Fibroblast of lung (primary cell): ENCODE measurements around the gene KLF15. TPM values are rescaled to one million over a fixed set of nuclear protein-coding genes. Genes with fewer than 3 reads are reported as not detected.

ENCODE experiments used
- DNase-seq, 2 donors: peaks; one replicate each; pipeline versions ENCODE4 v3.0.0 to v3.0.0-alpha.2; 2010; ENCODE audit warnings: low read depth in 2 of 2
- H2AFZ ChIP-seq: 2 replicates; pipeline ENCODE4 v1.5.1; 2012; ENCODE audit warnings: low read length, control low read depth, inconsistent platforms
- H3K27ac ChIP-seq: 2 replicates; pipeline ENCODE4 v1.5.1; 2011; ENCODE audit warnings: low read length, control low read depth; ENCODE audit not compliant: insufficient read depth
- H3K27me3 ChIP-seq: 2 replicates; pipeline ENCODE4 v1.5.1; 2011; ENCODE audit warnings: mild to moderate bottlenecking, low read length; ENCODE audit not compliant: control insufficient read depth, insufficient read depth
- H3K36me3 ChIP-seq: 2 replicates; pipeline ENCODE4 v1.5.1; 2011; ENCODE audit warnings: low read length; ENCODE audit not compliant: control insufficient read depth, insufficient read depth
- H3K4me1 ChIP-seq: 2 replicates; pipeline ENCODE4 v1.5.1; 2011; ENCODE audit warnings: low read length; ENCODE audit not compliant: control insufficient read depth, insufficient read depth; ENCODE audit errors: extremely low read depth
- H3K4me2 ChIP-seq: 2 replicates; pipeline ENCODE4 v1.5.1; 2011; ENCODE audit warnings: low read length, control low read depth; ENCODE audit not compliant: insufficient read depth; ENCODE audit errors: extremely low read depth
- H3K4me3 ChIP-seq, 4 experiments: fragments of 200-600 bp in 1 of 4; sonication (generic) in 1 of 4; replicated peaks in 1 of 4; 2 replicates each; pipeline ENCODE4 v1.5.1; 2011 to 2016; ENCODE audit warnings: low read length in 4 of 4, low read depth in 3 of 4, mild to moderate bottlenecking in 3 of 4, control low read depth in 2 of 4, inconsistent platforms in 1 of 4, mixed read lengths in 1 of 4; ENCODE audit not compliant: insufficient read depth in 1 of 4; ENCODE audit errors: control extremely low read depth in 1 of 4
- H3K79me2 ChIP-seq: 2 replicates; pipeline ENCODE4 v1.5.1; 2012; ENCODE audit warnings: mild to moderate bottlenecking, low read length, inconsistent platforms; ENCODE audit not compliant: control insufficient read depth, insufficient read depth
- H3K9ac ChIP-seq: 2 replicates; pipeline ENCODE4 v1.5.1; 2011; ENCODE audit warnings: mild to moderate bottlenecking, low read length, control low read depth; ENCODE audit not compliant: insufficient read depth
- H3K9me3 ChIP-seq: 2 replicates; pipeline ENCODE4 v1.5.1; 2012; ENCODE audit warnings: low read depth, low read length; ENCODE audit not compliant: control insufficient read depth, insufficient read depth
- H4K20me1 ChIP-seq: 2 replicates; pipeline ENCODE4 v1.5.1; 2011; ENCODE audit warnings: low read length; ENCODE audit not compliant: control insufficient read depth, insufficient read depth; ENCODE audit errors: extremely low read depth
- CTCF ChIP-seq, 2 donors: IDR thresholded peaks in 1 of 2; conservative IDR thresholded peaks in 1 of 2; 1 replicate in 1 of 2; 2 replicates in 1 of 2; pipeline ENCODE4 v1.5.1; 2011 to 2012; ENCODE audit warnings: low read length in 2 of 2, control low read depth in 1 of 2, inconsistent platforms in 1 of 2, low read depth in 1 of 2, mild to moderate bottlenecking in 1 of 2
- EZH2 ChIP-seq: IDR thresholded peaks from 2 replicates; pipeline ENCODE4 v1.5.1; 2012; ENCODE audit warnings: low read length, control low read depth, mild to moderate bottlenecking; ENCODE audit errors: missing control alignments
- polyA plus RNA-seq, 2 donors: library from polyadenylated mRNA; depleted of rRNA in 1 of 2; stranded (reverse) in 1 of 2; unstranded in 1 of 2; fragments of >200 nt; gene quantifications; 2 replicates each; pipeline ENCODE4 v1.2.1, GENCODE V29; 2011 to 2012; ENCODE audit warnings: missing spikeins in 1 of 2
- total RNA-seq: library from RNA; depleted of rRNA; stranded (reverse); fragments of >200 nt; gene quantifications from 2 replicates; pipeline ENCODE4 v1.2.1, GENCODE V29; 2014

Gene KLF15
- total and polyA plus RNA-seq, 2 donors (not counting 1 experiment from before 2014, with no cell fraction given): 0.15 to 4.1 TPM

- H3K4me1 ChIP-seq: peaks cover 6% of the 10 kb centered on the region
- no peak overlapping the region for H3K4me2 ChIP-seq
- no peak overlapping the region for H3K4me3 ChIP-seq
- H3K9ac ChIP-seq: no peak overlapping the region
- H3K79me2 ChIP-seq: no peaks in the 10 kb centered on the region
- no peak overlapping the region for H3K27ac ChIP-seq
- H3K27me3 ChIP-seq: no peaks in the 10 kb centered on the region
- DNase-seq: peak in 1 of 2 donors; percentile 87
- H2AFZ ChIP-seq: no peak overlapping the region
- no peaks in the 10 kb centered on the region for H3K36me3 ChIP-seq
- no peak for TF ChIP-seq CTCF (conservative IDR thresholded peaks at IDR 0.05 in 1 of 2, IDR thresholded peaks at IDR 0.05 in 1 of 2; ENCODE audit: low read depth in 1 of 2, low read length in 2 of 2)
- TF ChIP-seq EZH2: no peak
- no peaks in the 10 kb centered on the region for H4K20me1 ChIP-seq
- no peaks in the 10 kb centered on the region for H3K9me3 ChIP-seq
Measured at GRCh38 chr3:126352476-126353454, 4.4 kb downstream of the KLF15 start.

GRCh38 chr3:126351771-126352475 is 5.3 kb downstream of the KLF15 start:
- no peaks in the 10 kb centered on the region for H4K20me1 ChIP-seq
- H3K27me3 ChIP-seq: no peaks in the 10 kb centered on the region
- H3K9ac ChIP-seq: no peak overlapping the region
- no peak overlapping the region for H2AFZ ChIP-seq
- TF ChIP-seq EZH2 (no peak), CTCF (conservative IDR thresholded peaks at IDR 0.05 in 1 of 2, IDR thresholded peaks at IDR 0.05 in 1 of 2; ENCODE audit: low read depth in 1 of 2, low read length in 2 of 2) (no peak)
- H3K9me3 ChIP-seq: no peaks in the 10 kb centered on the region
- H3K4me1 ChIP-seq: peaks cover 4% of the 10 kb centered on the region
- no peaks in the 10 kb centered on the region for H3K36me3 ChIP-seq
- H3K4me3 ChIP-seq: no peak overlapping the region
- H3K27ac ChIP-seq: no peak overlapping the region
- DNase-seq: no peak
- H3K79me2 ChIP-seq: no peaks in the 10 kb centered on the region
- H3K4me2 ChIP-seq: no peak overlapping the region

GRCh38 chr3:126351086-126351770 is 6.0 kb downstream of the KLF15 start:
- Histone ChIP-seq H3K4me2 (no peak overlapping the region), H3K27me3 (no peaks in the 10 kb centered on the region), H3K4me3 (no peak overlapping the region), H3K9ac (no peak overlapping the region), H3K4me1 (peaks cover 3% of the 10 kb centered on the region), H3K27ac (no peak overlapping the region), H2AFZ (no peak overlapping the region), H3K36me3 (no peaks in the 10 kb centered on the region), H3K9me3 (no peaks in the 10 kb centered on the region), H3K79me2 (no peaks in the 10 kb centered on the region), H4K20me1 (no peaks in the 10 kb centered on the region)
- TF ChIP-seq EZH2: no peak
- no peak for TF ChIP-seq CTCF (conservative IDR thresholded peaks at IDR 0.05 in 1 of 2, IDR thresholded peaks at IDR 0.05 in 1 of 2; ENCODE audit: low read depth in 1 of 2, low read length in 2 of 2)
- DNase-seq: no peak
